Neural crest cell (in vitro differentiated cells): Measurements from ENCODE around the gene FER. TPM values are rescaled to one million over a fixed set of nuclear protein-coding genes. Genes with fewer than 3 reads are reported as not detected.
"Not testable (repeated sequence)": the region's sequence is repeated elsewhere in the genome, so short reads cannot be mapped to it uniquely, and the experiment has no call there.

Experiments used
- DNase-seq: peaks from one replicate; pipeline ENCODE4 v3.0.0; 2021; ENCODE audit warnings: low read depth, mixed read lengths, low spot score
- H3K27ac Mint-ChIP-seq: one replicate; pipeline ENCODE4 v1.8.0; 2021; ENCODE audit warnings: mild to moderate bottlenecking, mixed read lengths; ENCODE audit not compliant: unreplicated experiment
- H3K27me3 Mint-ChIP-seq: 2 replicates; pipeline ENCODE4 v1.8.0; 2021; ENCODE audit warnings: low read depth, mild to moderate bottlenecking, mixed read lengths
- H3K36me3 Mint-ChIP-seq: 2 replicates; pipeline ENCODE4 v1.8.0; 2021; ENCODE audit warnings: low read depth, mild to moderate bottlenecking, mixed read lengths
- H3K4me1 Mint-ChIP-seq: 2 replicates; pipeline ENCODE4 v1.8.0; 2021; ENCODE audit warnings: mixed read lengths
- H3K4me3 Mint-ChIP-seq: one replicate; pipeline ENCODE4 v1.8.0; 2021; ENCODE audit warnings: mild to moderate bottlenecking, mixed read lengths
- H3K9me3 Mint-ChIP-seq: 2 replicates; pipeline ENCODE4 v1.8.0; 2021; ENCODE audit warnings: mixed read lengths
- total RNA-seq: library from RNA; stranded (reverse); gene quantifications from 2 replicates; pipeline ENCODE4 v1.2.1, GENCODE V29; 2021
- TF ChIP-seq, protein P1 (sequence below): fragments of 200-600 bp; sonication (generic); conservative IDR thresholded peaks from 2 replicates; pipeline ENCODE4 v1.5.0; 2021; ENCODE audit warnings: antibody characterized with exemption, mild to moderate bottlenecking

The FER gene
- total RNA-seq, 1 donor from 2014 or later: 25.4 TPM

GRCh38 chr5:109016300-109016699 is 268.6 kb downstream of the FER start:
- TF ChIP-seq, protein P1, sequence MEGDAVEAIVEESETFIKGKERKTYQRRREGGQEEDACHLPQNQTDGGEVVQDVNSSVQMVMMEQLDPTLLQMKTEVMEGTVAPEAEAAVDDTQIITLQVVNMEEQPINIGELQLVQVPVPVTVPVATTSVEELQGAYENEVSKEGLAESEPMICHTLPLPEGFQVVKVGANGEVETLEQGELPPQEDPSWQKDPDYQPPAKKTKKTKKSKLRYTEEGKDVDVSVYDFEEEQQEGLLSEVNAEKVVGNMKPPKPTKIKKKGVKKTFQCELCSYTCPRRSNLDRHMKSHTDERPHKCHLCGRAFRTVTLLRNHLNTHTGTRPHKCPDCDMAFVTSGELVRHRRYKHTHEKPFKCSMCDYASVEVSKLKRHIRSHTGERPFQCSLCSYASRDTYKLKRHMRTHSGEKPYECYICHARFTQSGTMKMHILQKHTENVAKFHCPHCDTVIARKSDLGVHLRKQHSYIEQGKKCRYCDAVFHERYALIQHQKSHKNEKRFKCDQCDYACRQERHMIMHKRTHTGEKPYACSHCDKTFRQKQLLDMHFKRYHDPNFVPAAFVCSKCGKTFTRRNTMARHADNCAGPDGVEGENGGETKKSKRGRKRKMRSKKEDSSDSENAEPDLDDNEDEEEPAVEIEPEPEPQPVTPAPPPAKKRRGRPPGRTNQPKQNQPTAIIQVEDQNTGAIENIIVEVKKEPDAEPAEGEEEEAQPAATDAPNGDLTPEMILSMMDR: no peak
- Mint-ChIP-seq H3K27me3 (no peaks in the 10 kb centered on the region), H3K4me3 (no peak overlapping the region), H3K27ac (no peak overlapping the region), H3K36me3 (no peaks in the 10 kb centered on the region), H3K9me3 (peaks cover 3% of the 10 kb centered on the region), H3K4me1 (no peaks in the 10 kb centered on the region)
- no peak for DNase-seq

- H3K9me3 Mint-ChIP-seq: peaks cover 5% of the 10 kb centered on the region
- no peak overlapping the region for H3K4me3 Mint-ChIP-seq
- DNase-seq: no peak
- TF ChIP-seq, protein P1: no peak
- H3K27me3 Mint-ChIP-seq: no peaks in the 10 kb centered on the region
- no peaks in the 10 kb centered on the region for H3K4me1 Mint-ChIP-seq
- no peak overlapping the region for H3K27ac Mint-ChIP-seq
- peaks cover 10% of the 10 kb centered on the region for H3K36me3 Mint-ChIP-seq
Observed at GRCh38 chr5:109022056-109022455, 274.4 kb downstream of the FER start.

GRCh38 chr5:109025729-109026128 is 278.0 kb downstream of the FER start:
- peaks cover 10% of the 10 kb centered on the region for H3K36me3 Mint-ChIP-seq
- H3K4me3 Mint-ChIP-seq, DNase-seq, H3K27me3 Mint-ChIP-seq, H3K27ac Mint-ChIP-seq, H3K4me1 Mint-ChIP-seq, H3K9me3 Mint-ChIP-seq: not testable (repeated sequence)

DNA sequence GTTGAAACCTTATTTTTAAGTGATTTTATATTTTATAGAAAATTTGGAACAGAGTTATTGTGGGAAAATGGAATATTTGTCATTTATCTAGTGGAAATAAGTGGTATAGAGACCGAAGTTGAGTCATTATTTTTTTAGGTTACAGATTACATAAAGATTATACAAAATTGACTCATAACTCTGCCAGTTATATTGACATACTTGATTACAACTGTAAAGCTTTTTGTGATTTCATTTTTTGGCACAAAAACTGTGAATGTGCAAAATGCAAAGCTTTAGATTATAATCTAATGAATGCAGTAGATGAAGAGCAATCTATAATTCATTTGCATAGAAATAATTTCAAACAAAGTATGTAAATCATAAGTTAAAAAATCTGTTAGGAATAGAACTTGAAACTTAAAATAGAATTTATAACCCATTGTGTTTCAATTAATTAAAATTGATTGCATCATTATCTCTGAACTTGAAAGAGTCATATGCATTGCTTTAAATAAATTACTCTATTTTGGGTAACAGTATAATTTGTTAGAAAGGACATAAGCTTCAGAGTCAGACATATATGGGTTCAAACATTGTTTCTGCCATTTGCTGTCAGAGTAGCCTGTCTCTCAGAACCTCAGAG is 280.4 kb downstream of the FER start:
- no peak overlapping the region for H3K4me3 Mint-ChIP-seq
- no peaks in the 10 kb centered on the region for H3K4me1 Mint-ChIP-seq
- H3K27me3 Mint-ChIP-seq: no peaks in the 10 kb centered on the region

DNA sequence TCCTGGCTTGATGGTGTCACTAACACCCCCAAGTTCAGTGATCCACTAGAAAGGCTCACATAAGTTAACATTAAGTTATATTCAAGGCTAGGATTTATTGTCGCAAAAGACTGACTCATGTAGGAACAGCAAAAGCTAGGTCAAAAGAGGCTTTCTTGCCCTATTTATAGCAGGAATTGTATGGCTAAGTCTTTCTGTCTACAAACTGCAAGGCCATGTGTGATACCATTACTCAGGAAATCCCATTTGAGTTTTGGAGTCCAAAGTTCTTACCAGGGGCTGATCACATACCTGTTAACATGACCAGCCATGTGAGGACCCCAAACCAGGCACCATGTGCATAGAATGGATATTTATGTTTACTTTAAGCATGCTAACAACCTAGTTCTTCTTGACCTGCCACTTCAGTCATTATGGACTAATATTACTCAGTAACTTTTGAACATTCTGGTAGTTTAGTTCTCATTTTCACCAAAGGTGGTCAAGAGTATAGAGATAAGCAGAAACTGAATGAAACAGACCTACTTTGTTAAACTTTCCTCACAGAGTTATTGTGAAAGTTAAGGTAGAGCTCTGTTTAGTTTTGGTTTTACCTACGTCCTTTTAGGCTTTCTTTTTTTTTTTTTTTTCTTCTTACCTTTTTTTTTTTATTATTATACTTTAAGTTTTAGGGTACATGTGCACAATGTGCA is 281.1 kb downstream of the FER start:
- Mint-ChIP-seq H3K27me3 (no peaks in the 10 kb centered on the region), H3K4me1 (no peaks in the 10 kb centered on the region), H3K36me3 (peaks cover 4% of the 10 kb centered on the region), H3K27ac (no peak overlapping the region), H3K9me3 (peaks cover 7% of the 10 kb centered on the region), H3K4me3 (no peak overlapping the region)
- no peak for DNase-seq
- TF ChIP-seq, protein P1: no peak

More for the DNA sequence above, 280.4 kb downstream of the FER start:
- no peak for DNase-seq
- peaks cover 4% of the 10 kb centered on the region for H3K36me3 Mint-ChIP-seq
- H3K9me3 Mint-ChIP-seq: peaks cover 7% of the 10 kb centered on the region
- TF ChIP-seq, protein P1: no peak
- H3K27ac Mint-ChIP-seq: no peak overlapping the region

DNA sequence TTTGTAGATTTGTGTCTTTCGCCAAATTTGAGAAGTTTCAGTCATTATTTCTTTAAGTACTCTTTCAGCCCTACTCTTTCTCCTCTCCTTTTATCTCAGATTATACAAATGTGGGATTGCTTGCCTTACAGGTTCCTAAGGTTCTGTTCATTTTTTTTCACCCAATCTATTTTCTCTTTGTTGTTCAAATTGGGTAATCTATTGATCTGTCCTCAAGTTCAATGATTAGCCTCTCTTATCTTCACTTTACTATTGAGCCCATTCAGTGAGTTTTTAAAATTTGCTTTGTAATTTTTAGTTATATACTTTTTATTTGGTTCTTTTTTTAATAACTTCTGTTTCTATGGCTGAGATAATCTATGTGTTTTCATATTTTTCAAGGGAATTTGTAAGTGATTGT is 282.1 kb downstream of the FER start:
- H3K4me3 Mint-ChIP-seq: no peak overlapping the region
- no peaks in the 10 kb centered on the region for H3K27me3 Mint-ChIP-seq
- no peak for DNase-seq
- peaks cover 9% of the 10 kb centered on the region for H3K4me1 Mint-ChIP-seq
- H3K9me3 Mint-ChIP-seq: peaks cover 3% of the 10 kb centered on the region
- H3K27ac Mint-ChIP-seq: no peak overlapping the region
- TF ChIP-seq, protein P1: no peak
- no peaks in the 10 kb centered on the region for H3K36me3 Mint-ChIP-seq
